Colon (tissue), 2 donors: Measurements from ENCODE around the gene ACSF3.

Experiments
- FAIRE-seq: peaks from 2 replicates; lab custom pipeline; 2012; peaks lifted over from hg19 to GRCh38; lab: Jason Lieb, UNC
- donor health status: control.
- donor health status: control.

ACSF3 gene

GRCh38 chr16:89095491-89095951 lies 1.9 kb downstream of the ACSF3 start:
- FAIRE-seq = no peak

- no peak for FAIRE-seq
Observed at GRCh38 chr16:89096042-89096717, 2.5 kb downstream of the ACSF3 start.

GRCh38 chr16:89096768-89097391 lies 3.2 kb downstream of the ACSF3 start:
- no peak for FAIRE-seq

- FAIRE-seq = no peak
Observed at GRCh38 chr16:89097392-89097772, 3.7 kb downstream of the ACSF3 start.

GRCh38 chr16:89098767-89099430 lies 5.2 kb downstream of the ACSF3 start:
- no peak for FAIRE-seq

GRCh38 chr16:89099905-89100304 lies 6.3 kb downstream of the ACSF3 start:
- FAIRE-seq = no peak

GRCh38 chr16:89100601-89101302 lies 7.1 kb downstream of the ACSF3 start:
- FAIRE-seq = no peak

GRCh38 chr16:89101303-89102040 lies 7.8 kb downstream of the ACSF3 start:
- FAIRE-seq = no peak

- FAIRE-seq = no peak
Observed at GRCh38 chr16:89102041-89102471, 8.4 kb downstream of the ACSF3 start.

GRCh38 chr16:89102481-89103073 lies 8.9 kb downstream of the ACSF3 start:
- FAIRE-seq = no peak

GRCh38 chr16:89103156-89103555 lies 9.5 kb downstream of the ACSF3 start:
- no peak for FAIRE-seq

GRCh38 chr16:89103781-89104180 lies 10.1 kb downstream of the ACSF3 start:
- no peak for FAIRE-seq

- FAIRE-seq = no peak
Observed at GRCh38 chr16:89104303-89104702, 10.7 kb downstream of the ACSF3 start.

GRCh38 chr16:89104930-89105571 lies 11.4 kb downstream of the ACSF3 start:
- no peak for FAIRE-seq

- no peak for FAIRE-seq
Observed at GRCh38 chr16:89105599-89106151, 12.0 kb downstream of the ACSF3 start.

- no peak for FAIRE-seq
Observed at GRCh38 chr16:89106533-89107202, 13.0 kb downstream of the ACSF3 start.

- FAIRE-seq = no peak
Observed at GRCh38 chr16:89107203-89107582, 13.5 kb downstream of the ACSF3 start.

GRCh38 chr16:89108416-89108815 lies 14.8 kb downstream of the ACSF3 start:
- no peak for FAIRE-seq

GRCh38 chr16:89110641-89111040 lies 17.0 kb downstream of the ACSF3 start:
- no peak for FAIRE-seq

- no peak for FAIRE-seq
Observed at GRCh38 chr16:89111263-89111662, 17.6 kb downstream of the ACSF3 start.
